Retina (tissue), 1 donor: Measurements from ENCODE around the gene SHLD3.
"Not testable (repeated sequence)": the region's sequence is repeated elsewhere in the genome, so short reads cannot be mapped to it uniquely, and the experiment has no call there.

Experiments used
- DNase-seq: peaks from one replicate; pipeline ENCODE4 v3.0.0-alpha.2; 2016

Gene SHLD3

GRCh38 chr5:65624571-65625555 is at the start of gene SHLD3, which contains the start of gene TRAPPC13:
Gene SHLD3 (plus strand): TSS chr5:65625027. CDS start chr5:65629588, 4,561 bp downstream.
Gene TRAPPC13 (plus strand): TSS chr5:65625027. CDS start chr5:65625061, 34 bp downstream.
- peak; percentile 99 for DNase-seq

GRCh38 chr5:65577141-65577540 is 47.7 kb upstream of the SHLD3 start:
- DNase-seq: no peak

- no peak for DNase-seq
These were observed 36.1 kb upstream of the SHLD3 start for GRCh38 chr5:65588694-65589093.

GRCh38 chr5:65601761-65602160 is 23.1 kb upstream of the SHLD3 start:
- not testable (repeated sequence) for DNase-seq

- no peak for DNase-seq
These were observed 13.3 kb upstream of the SHLD3 start for GRCh38 chr5:65611524-65611923.

- DNase-seq: no peak
These were observed 12.4 kb upstream of the SHLD3 start for GRCh38 chr5:65612298-65612907.

- no peak for DNase-seq
These were observed 4.8 kb upstream of the SHLD3 start for GRCh38 chr5:65620021-65620420.

- not testable (repeated sequence) for DNase-seq
These were observed 2.9 kb upstream of the SHLD3 start for GRCh38 chr5:65621961-65622360.

- DNase-seq: no peak
These were observed 1.3 kb upstream of the SHLD3 start for GRCh38 chr5:65623482-65623881.

- DNase-seq: peak; percentile 98
These were observed 729 bp upstream of the SHLD3 start, which contains the start of gene TRIM23 for GRCh38 chr5:65624025-65624570. Gene TRIM23 (minus strand): TSS chr5:65624333. CDS start chr5:65624274, 59 bp downstream.

GRCh38 chr5:65625743-65626142 is 916 bp downstream of the SHLD3 start:
- peak; percentile 1 for DNase-seq

- DNase-seq: no peak
These were observed 6.2 kb downstream of the SHLD3 start for GRCh38 chr5:65630981-65631380.

- no peak for DNase-seq
These were observed 15.4 kb downstream of the SHLD3 start for GRCh38 chr5:65640240-65640639.

GRCh38 chr5:65646938-65647337 is 22.1 kb downstream of the SHLD3 start:
- DNase-seq: no peak

- DNase-seq: no peak
These were observed 23.1 kb downstream of the SHLD3 start for GRCh38 chr5:65647941-65648340.

GRCh38 chr5:65651144-65651543 is 26.3 kb downstream of the SHLD3 start:
- DNase-seq: no peak

GRCh38 chr5:65654713-65655112 is 29.9 kb downstream of the SHLD3 start:
- DNase-seq: no peak

- no peak for DNase-seq
These were observed 39.1 kb downstream of the SHLD3 start for GRCh38 chr5:65663804-65664521.

GRCh38 chr5:65668696-65669095 is 43.9 kb downstream of the SHLD3 start:
- DNase-seq: no peak

GRCh38 chr5:65672796-65673195 is 48.0 kb downstream of the SHLD3 start:
- DNase-seq: no peak

- no peak for DNase-seq
These were observed 49.9 kb downstream of the SHLD3 start for GRCh38 chr5:65674749-65675148.

GRCh38 chr5:65676056-65676455 is 51.2 kb downstream of the SHLD3 start:
- not testable (repeated sequence) for DNase-seq
